GM21528 (cell line): ENCODE results near the gene UQCRC1.
A peak's percentile ranks its signal among the peaks of the same experiment; 100 is the strongest.

Source experiments
- ATAC-seq: cut with Tn5 transposase; IDR thresholded peaks from one replicate; pipeline ENCODE4 v1.9.1; 2021; ENCODE audit warnings: mild to moderate bottlenecking, moderate library complexity; ENCODE audit not compliant: unreplicated experiment, low FRiP score

Gene UQCRC1

DNA sequence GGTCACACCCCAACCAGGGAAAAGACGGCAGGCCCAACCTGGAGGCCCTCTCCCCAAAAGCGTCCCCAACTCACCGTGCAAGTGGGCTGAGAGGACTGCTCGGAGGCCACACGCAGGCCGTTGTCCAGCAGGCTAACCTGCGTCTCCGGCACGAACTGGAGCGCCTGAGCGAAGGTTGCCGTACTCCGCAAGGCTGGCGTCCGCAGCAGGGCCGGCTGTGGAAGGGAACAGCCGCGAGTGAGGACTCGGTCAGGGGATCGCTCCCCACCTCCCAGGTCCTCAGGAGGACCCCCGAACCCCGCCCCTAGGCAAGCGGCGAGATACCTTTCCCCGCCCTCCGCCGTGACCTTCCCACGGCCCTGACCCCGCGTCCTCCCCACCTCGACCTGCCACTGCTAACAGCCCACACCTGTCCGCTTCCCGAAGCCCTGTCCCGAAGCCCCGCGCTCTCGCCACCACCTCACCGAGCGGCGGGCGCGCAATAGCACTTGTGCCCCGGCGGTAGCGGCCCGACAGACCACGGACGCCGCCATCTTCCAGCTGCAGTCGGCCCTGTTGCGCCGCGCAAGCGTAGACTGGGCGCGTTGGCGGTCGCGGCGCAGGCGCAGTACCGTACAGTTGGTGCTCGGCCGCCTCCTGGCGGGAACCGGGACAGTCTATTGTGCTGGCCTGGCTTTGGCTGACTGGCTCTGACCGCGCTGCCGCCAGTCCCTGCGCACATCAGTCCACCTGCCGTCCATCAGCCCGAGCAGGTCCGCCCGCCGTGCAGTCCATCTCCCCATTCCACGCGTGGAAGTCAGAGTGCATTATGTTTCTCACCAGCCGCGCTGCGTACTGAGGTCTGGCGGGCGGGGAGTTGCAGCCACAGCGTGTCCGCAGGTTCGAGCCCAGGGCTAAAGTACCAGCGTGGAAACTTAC, at the start of gene UQCRC1:
UQCRC1 (minus strand) TSS at position 559 of the 918 bp plus-strand sequence; CDS start at position 533, 26 bp downstream.
- ATAC-seq = peak; percentile 95

DNA sequence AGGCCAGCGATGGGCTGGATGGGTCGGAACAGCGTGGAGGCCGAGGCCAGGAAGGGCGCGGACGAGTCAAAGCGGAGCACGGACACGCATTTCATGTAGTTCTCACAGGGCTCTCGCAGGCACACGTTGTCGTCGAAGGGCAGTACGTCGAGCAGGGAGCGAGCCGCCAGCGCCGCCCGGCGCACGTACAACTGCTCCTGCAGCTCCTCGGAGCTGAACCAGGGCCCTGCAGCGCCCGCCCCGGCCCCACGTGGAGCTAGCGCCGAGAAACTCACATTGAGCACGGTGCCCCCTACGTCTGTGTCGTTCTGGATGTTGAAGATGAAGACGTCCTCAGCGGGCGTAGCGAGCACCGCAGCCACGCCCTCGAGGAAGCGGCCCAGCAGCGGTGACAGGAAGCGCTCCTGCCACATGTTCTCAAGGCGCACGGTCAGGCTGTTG, 47.4 kb upstream of the UQCRC1 start:
- ATAC-seq = no peak

DNA sequence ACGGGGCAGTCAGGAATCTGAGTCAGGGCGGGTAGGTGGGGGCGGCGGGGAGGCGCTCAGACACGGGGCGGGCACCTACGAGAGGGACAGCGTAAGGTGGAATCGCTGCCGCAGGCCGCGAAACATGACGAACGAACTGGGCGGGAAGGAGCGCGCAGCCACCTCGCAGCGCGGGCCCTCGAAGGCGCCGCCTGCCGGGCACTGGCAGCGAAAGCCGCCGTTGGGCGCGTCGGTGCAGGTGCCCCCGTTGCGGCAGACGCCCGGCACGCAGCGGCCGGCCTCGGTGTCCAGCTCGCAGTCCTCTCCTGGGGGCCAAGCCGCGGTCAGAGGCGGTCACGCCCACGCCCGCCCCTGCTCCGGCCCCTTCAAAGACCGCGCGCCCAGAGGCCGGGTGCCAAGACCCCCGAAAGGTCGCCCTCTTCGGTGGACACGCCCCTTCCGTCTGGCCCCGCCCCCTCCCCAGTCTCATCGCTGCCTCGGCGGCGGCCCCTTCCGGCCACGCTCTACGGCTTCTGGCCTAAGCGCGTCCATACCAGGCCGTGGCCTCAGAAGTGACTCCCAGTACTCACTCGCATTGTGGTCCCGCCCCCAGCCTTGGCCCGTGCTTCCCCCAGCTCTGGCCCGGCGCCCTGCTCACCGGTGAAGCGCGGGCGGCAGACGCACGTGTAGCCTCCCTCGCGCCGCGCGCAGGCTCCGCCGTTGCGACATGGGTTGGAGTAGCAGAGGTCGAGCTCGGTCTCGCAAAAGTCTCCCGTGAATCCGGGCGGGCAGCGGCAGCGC, 46.8 kb upstream of the UQCRC1 start:
- ATAC-seq = peak; percentile 50

DNA sequence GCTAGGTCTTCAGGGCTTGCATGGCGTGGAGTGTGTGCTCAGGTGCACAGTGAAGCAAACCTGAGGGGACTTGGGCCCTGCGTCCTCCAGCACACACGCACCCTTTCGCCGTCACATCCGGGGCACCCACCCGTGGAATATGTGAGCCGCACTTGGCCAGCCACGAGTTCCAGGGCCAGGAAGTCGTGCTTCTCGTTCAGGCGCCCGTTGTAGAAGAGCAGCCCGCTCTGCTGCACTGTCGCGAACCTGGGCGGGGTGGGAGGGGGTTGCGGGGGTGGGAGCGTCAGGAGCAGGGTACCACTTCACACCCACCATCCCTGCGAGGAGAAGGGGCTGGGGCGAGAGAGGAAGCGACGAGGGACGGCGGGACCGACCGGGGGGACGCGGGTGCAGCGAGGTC, 46.2 kb upstream of the UQCRC1 start:
- ATAC-seq = no peak

DNA sequence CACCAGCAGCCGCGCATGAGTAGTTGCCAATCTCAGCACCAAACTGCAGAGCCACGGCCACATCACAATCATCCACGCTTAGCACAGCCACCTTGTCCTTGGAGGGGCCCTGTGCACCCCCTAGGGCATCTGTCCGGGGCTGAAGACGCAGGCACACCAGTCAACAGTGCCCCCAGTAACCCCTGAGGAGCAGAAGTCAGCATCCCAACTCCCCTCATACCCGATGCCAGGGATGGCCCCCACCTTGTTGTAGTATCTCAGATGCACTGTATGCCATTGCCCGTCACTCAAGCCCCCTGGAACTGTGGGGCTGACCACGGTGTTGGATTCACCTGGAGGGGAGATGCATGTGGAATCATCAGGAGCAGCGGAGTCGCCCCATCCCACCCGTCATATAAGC, 45.6 kb upstream of the UQCRC1 start:
- no peak for ATAC-seq

DNA sequence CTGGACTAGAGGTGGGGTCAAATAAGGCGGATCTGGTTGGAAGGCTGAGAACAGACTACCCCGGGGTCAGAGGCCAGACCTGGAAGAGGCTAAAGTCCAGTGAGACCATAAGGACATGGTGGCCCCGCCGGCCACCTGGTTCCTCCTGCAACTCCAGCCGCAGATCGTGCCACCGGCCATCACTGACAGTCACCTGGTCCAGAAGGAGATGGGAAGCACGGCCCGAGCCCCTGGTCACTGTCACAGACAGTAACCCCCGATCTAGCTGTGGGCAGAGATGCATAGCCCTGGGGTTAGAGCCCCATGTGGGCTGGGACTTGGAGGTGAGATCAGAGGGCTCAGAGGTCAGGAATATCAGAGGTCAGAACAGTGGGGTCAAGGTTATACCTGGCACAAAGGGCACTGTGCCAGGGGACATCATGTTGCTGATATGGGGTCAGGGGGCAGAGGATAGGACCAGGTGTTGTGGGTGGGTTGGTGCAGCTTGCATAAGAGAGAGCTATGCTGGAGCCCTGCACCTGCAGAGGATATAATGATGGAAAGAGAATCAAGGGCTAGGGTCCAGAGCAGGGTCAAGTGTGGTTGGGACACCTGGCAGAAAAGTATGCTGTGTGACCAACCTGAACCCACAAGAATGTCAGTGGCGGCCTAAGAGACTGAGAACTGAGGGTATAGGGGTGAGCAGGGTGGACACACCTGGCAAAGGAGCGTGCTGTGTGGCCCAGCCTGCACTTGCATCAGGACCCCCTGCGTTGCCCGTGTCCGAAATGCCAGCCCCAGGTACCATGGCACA, 43.7 kb upstream of the UQCRC1 start:
- ATAC-seq = no peak

DNA sequence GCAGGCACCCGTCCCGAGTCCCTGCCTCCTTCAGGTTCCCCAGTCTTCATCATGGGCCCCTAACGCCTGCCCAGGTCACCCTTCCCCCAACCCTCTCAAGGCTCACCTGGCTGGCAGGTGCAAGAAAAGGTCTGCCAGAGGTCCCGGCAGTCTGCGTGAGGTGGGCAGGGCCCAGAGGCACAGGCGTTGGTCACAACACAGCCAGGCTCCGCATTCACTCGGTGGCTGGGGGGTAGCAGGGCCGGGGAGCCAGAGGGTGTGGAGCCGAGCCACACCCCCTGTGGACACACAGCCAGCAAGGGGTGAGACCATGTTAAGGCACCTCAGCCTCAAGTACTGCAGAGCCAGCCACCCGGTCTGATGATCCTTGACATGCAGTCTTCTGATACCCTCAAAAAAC, 42.3 kb upstream of the UQCRC1 start:
- no peak for ATAC-seq

DNA sequence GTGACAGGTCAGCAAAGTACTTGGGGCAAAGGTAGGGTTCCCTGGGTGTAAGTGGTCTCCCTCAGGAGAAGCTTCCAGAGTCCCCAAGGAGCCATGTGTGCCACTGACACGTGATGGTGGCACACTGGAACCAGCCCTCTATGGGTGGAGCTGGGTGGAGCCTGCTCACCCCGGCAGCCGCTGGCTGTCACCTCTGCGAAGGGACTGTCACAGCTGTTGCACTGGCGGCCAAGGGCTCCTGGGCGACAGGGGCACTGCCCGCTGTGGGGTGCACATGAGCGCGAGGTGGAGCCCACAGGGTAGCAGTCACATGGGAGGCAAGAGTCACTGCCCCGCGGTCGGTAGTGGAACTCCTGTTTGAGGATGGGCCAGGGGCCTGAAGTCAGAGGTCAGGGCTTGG, 41.3 kb upstream of the UQCRC1 start:
- ATAC-seq = no peak

DNA sequence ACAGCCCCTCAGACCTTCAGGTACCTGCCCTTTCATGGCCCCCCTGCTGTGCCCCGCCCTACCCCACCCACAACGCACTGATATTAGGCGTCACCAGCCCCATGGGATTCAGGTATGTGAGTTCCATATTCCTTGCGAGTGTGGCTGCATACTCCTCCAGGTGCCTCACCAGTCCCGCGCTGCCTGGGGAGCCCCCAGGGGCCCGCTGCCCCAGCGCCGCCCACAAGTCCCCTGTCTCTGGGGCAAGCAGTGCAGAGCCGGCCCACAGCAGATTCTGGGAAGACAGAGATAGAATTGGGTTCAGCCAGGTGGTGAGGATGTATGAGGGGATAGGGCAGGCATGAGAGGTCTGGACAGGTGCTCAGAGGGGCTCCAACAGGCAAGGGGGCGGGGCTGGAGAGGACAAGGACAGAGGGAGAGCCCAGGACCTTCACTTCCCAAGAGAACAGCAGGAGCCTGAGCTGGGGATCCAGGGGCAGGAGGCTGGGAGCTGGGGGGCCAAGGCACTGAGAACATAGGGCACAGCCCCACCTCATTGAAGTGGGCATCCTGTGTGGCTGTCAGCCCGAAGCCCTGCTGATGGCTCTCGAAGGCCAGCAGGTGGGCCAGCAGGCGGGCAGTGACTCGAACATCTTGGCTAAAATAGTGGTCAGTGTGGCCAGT, 38.9 kb upstream of the UQCRC1 start:
- no peak for ATAC-seq

DNA sequence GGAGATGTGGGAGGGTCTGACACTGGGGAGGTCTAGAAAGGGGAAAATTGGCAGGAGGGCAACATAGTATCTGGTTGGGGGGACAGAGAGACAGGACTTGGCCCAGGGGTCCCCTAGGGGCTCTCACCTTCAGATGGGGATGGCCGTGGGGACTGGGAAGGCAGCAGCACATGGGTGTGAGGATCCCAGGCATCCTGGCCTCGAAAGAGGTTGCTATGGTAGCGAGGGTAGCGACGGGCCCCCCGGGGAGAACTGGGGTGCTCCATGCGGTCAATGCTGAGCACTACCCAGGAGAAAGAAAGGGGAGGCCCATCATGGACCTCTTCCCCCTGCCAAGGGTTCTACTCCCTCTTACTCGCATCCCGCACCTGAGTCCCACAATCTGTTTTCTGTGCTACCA, 38.3 kb upstream of the UQCRC1 start:
- no peak for ATAC-seq

DNA sequence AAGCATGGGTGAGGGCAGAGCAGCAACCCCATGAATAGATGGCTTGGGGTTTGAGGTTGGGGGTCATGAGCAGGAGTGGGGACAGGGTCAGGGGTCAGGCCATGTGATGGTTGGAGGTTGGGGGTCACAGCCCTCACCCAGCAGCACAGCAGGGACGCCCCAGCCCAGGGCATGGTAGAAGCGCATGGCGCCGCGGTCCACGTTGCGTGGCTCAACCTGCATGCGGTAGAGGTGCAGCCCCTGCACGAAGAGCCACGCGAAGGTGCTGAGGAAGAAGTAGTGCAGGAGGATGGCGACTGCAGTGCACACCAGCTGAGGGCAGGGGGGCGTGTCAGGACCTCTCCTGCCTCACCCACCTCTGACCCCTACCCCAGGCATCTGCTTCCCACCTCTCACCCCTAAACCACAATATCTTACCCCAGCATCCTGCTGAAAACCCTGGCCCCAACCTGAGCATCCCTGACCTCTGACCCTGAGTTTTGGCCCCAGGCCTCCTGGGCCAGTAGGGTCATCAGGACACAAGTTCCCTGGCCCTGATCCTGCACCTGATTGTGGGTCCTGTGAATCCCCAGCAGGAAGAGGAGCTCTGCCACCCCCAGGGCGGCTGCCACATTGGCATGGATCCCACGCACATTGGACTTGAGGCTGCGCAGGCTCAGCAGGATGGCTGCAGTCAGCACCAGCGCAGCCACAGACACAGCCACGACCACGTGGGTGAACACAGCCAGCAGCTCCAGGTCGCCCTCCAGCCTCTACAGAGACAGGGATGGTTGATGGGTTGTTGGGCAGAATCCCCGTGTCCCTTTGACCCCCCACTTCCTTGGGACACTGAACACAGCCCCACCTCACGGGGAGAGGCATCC, 35.7 kb upstream of the UQCRC1 start:
- no peak for ATAC-seq

DNA sequence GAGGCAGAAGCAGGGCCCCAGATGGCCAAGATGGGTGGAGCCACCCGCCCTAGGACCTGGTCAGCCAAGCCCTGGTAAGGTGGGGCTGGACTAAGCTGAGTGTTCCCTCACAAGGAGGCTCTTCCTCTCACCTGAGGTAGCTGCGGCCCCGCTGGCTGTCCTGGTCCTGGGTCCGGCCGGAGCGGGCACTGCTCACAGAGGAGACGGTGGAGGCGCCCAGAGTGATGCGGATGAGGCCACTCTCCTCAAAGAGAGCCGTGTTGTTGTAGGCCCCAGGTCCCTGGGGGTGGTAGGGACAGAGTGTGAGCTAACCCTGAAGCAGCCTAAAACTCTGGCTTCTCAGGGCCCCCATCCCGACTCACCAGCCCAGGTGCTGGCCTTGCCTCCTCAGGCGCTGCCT, 33.2 kb upstream of the UQCRC1 start:
- ATAC-seq = no peak

DNA sequence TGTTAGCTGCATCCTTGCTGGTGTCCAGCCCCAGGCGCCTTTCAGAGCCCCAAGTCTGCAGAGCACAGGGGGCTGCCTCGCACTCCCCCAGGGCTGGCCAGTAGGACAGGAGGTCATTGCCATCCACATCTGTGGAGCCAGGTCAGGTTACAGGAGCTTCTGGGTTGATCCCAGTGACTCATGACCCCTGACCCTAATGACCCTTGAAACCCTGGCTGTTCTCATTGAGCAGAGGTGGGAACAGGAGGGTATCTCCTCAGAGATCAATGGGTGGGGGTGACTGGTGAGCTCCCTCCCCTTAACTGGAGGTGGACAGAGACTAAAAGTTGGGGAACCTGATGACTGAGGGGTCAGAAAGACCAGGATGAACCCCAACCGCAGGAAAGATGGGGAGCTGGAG, 31.9 kb upstream of the UQCRC1 start:
- no peak for ATAC-seq

DNA sequence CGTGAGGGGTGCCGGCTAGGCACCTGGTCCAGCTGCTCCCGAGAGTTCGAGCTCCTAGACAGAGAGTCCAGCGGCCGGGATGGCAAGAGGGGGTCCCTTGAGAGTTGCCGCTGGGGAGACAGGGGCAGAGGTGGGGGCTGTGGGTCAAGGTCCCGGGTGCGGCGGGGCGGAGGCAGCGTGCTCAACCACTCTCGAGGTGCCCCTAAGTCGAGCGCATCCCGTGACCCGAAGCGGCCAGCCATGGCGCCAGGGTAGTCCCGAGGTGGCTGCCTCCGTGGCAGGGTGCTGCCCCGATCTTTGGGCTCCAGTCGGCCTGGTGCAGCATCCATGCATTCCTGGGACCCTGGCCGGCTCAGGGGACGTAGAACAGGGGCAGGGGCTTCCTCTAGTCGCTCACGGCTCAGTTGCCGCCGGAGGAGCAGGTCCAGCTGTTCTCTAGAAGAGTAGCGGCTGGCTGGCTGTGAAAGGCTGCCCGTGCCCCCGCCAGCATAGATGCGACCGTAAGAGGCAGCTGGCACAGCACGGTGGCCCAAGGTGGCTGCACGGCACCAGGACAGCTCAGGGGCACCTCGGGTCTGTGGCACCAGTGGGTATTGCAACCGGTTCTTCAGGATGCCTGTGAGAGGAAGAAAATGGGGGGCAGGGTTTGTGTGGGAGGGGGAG, 30.6 kb upstream of the UQCRC1 start:
- no peak for ATAC-seq

DNA sequence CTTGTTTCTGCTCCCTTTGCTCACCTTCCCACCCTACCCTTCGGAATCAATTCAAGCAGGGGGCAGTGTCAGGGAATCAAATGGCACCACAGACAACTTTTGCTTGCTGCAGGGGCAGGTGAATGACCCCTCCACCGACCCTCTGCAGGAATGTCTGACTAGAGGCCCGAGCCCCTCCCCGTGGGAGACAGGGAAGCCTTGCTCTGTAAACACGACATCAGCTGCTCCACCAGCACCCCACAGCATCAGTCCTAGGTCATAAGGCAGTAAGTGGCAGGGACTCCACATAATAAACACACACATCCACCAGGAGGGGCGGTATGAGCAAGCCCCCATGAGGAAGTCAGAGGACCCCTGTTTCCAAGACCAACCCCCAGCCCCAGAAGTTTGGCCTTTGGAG, 27.9 kb upstream of the UQCRC1 start:
- no peak for ATAC-seq

DNA sequence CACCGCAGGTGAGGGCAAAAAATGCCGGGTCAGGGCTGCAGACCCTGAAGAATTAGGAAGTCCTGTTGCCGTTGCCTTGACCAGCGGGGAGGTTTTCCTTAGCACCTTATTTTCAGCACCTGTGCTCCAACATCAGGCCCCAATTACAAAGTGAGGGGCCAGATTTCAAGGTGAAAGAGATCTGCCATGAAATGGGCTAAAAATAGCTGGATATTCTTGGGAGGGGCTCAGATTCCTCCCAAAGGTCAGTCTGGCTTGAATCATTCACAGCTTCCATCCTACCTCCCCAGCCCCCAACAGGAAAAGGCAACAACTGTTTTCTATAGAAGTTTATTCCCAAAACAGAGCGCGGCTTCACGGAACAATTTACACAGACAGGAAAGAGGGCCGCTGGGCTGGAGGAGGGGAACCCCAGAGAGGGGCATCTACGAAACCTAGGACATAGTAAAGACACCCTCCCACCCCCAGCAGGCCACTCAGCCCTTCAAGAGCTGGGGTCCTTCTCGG, 26.8 kb upstream of the UQCRC1 start:
- ATAC-seq = no peak

DNA sequence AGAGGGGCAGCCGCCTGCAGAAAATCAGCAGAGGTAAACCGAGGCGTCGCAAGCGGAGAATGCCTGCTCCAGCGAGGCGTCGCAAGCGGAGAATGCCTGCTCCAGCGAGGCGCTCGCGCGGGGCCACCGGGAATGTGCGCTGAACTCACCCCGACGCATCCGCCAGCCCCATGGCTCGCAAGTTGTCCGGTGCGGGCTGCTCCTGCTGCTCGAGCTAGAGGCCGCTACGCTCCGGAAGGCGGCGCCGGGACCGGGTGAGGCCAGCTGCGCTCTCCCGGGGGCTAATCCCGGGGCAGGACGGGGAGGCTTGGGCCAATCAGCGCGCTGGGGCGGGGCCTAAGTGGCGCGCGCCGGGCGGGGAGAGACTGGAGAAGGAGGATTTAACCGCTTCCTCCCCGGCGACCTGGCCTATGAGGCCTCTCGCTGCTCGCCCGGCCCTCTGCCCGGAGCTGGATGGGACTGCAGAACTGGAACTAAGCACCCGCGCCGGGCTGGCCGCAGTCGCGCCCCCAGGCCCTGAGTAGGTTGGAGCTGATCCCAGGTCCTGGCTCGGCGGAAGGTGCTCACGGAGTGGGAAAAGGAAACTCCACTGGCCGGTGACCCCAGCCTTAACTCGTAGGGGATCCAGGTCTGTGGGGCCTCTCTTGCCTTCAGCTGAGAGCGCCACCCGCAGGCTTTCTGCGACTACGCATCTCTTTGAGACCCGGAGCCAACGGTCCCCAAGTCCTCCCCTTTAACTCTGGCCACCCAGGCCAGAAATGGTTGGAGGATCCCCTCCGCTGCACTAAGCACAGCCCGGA, 26.0 kb upstream of the UQCRC1 start, which contains the start of gene SLC26A6:
SLC26A6 (minus strand) TSS at position 240 of the 800 bp plus-strand sequence; CDS start at position 172, 68 bp downstream.
- ATAC-seq = peak; percentile 84
